K562 (cell line): Measurements from ENCODE around the gene EXOC3L1.

ENCODE experiments used
- TSHZ1 ChIP-seq: fragments of 250-450 bp; sonication (Bioruptor Pico); IDR thresholded peaks from 2 replicates; pipeline ENCODE4 v1.4.0; 2020; ENCODE audit warnings: mild to moderate bottlenecking, moderate library complexity
- XRCC4 ChIP-seq: IDR thresholded peaks from one replicate; pipeline ENCODE4 v1.6.1; 2011; ENCODE audit not compliant: insufficient read depth, insufficient read length; ENCODE audit errors: extremely low read depth

DNA sequence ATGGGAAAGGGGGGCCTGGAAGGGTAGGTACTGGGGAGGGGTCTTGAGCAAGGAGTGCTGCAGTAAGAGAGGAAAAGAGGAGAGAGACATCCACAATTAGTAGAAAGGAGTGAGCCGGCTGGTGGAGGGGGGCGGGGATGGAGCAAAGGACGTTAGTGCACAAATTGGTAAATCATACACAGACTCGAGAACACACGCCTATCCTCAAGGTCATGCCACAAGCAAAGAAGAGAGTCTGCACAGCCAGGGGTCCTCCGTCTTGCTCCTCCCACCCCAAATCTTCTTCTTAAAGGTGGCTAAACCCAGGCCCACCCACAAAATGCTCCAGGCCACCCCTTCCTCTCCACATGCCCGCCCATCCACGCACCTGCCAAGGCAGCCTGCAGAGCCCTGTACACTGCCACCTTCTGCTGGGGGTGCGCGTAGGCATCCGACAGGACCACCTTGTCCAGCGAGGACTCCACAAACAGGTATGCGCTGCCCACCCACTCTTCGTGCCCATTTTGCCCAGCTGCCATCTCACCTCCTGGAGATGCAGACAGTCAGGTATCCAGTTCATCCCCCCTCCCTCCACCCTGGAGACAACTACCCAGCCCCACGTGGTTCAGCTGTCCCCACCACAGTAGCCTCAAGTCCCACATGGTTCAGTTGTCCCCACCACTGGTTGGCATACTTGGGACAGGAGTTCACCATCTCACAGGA is 33.6 kb downstream of the EXOC3L1 start:
- TF ChIP-seq TSHZ1 (CRISPR knock-in tag) (no peak), XRCC4 (no peak)
